Left cardiac atrium (tissue), 4 donors: Measurements from ENCODE around the gene LHB. TPM values are rescaled to one million over a fixed set of nuclear protein-coding genes. Genes with fewer than 3 reads are reported as not detected.

Source experiments
- ATAC-seq, 2 donors: fragments of 200-7000 bp; cut with Tn5 transposase; one replicate each; pipeline ENCODE4 v1.9.1; 2020; ENCODE audit warnings: mild to moderate bottlenecking in 2 of 2, moderate library complexity in 2 of 2
- DNase-seq: peaks from one replicate; pipeline ENCODE4 v3.0.0-alpha.2; 2020
- intact Hi-C, 2 donors: fragments of 100-400 bp; cut with DNase I; formaldehyde crosslinking; loops; one replicate each; pipeline versions ENCODE4 v1.14.1 to v1.15.1; 2022 to 2023
- microRNA-seq, 2 donors: library from miRNA; unstranded; fragments of <30 nt; microRNA quantifications; one replicate each; pipeline ENCODE4 v1.2.0, GENCODE V29; 2020
- total RNA-seq, 2 donors: library from RNA; stranded (reverse); fragmentation: NEBNext Ultra II Directional; extraction: Animal tissue kit (Norgen Biotek cat#: 25700); gene quantifications; one replicate each; pipeline ENCODE4 v1.2.1, GENCODE V29; 2021
- donor health status: DM: no; HTN: yes; CAD: no.
- donor health status: DM: no; HTN: yes; CAD: no; lungs with severe emphysema.
- donor health status: DM: yes; HTN: yes; CAD: no.
- donor health status: Dilated cardiomyopathy.

The LHB gene
- total RNA-seq, 2 donors from 2014 or later = 0.55 TPM; not detected in 1

GRCh38 chr19:48966541-48967345 lies 50.1 kb downstream of the LHB start:
- DNase-seq (no peak), ATAC-seq (no peak)
- intact Hi-C loops = loop anchor here (5.0 to 10.0 kb wide), 2 partner anchors 89 to 92 kb away; partner anchors contain the start of gene PPP1R15A (in 1 of the 2)

Small RNA genes lying within 50 kb of the gene (microRNA-seq; reads per million reads assigned to microRNA genes)
- 0 reads per million in 2 donors for gene MIR6798

Other genes with a start within 250 kb of the LHB start
- 10 to 100 TPM; 29.8 to 37.7 TPM for gene BCAT2, start 206.1 kb downstream of the LHB start, total RNA-seq
- 1 to 10 TPM; 2.8 to 5.4 TPM for gene HSD17B14, start 180.6 kb downstream of the LHB start, total RNA-seq
- gene PLEKHA4, start 148.5 kb downstream of the LHB start, total RNA-seq = 10 to 100 TPM; 29.6 to 67.1 TPM
- 10 to 100 TPM; 67.2 to 78.6 TPM for gene PPP1R15A, start 144.7 kb downstream of the LHB start, total RNA-seq
- gene TULP2, start 118.3 kb downstream of the LHB start, total RNA-seq = under 1 TPM in 1 of 2 donors, not detected in 1; 0.50 TPM
- 100 to 1,000 TPM; 279 to 342 TPM for gene NUCB1, start 116.8 kb downstream of the LHB start, total RNA-seq
- not detected for gene DHDH, start 83.4 kb downstream of the LHB start, total RNA-seq
- gene BAX, start 62.2 kb downstream of the LHB start, total RNA-seq = 10 to 100 TPM; 28.8 to 36.1 TPM
- gene FTL, start 51.8 kb downstream of the LHB start, total RNA-seq = 1,000 to 10,000 TPM; 1,813 to 2,086 TPM
- gene GYS1, start 23.8 kb downstream of the LHB start, total RNA-seq = 10 to 100 TPM; 66.4 to 95.7 TPM
- 10 to 100 TPM; 39.3 to 50.0 TPM for gene RUVBL2, start 23.2 kb downstream of the LHB start, total RNA-seq
- not detected for gene CGB3, start 7.2 kb upstream of the LHB start, total RNA-seq
- not detected for gene CGB2, start 14.8 kb upstream of the LHB start, total RNA-seq
- not detected for gene CGB1, start 19.8 kb upstream of the LHB start, total RNA-seq
- gene CGB5, start 26.8 kb upstream of the LHB start, total RNA-seq = not detected
- gene CGB8, start 32.0 kb upstream of the LHB start, total RNA-seq = not detected
- under 1 TPM in 1 of 2 donors, not detected in 1; 0.29 TPM for gene CGB7, start 40.7 kb upstream of the LHB start, total RNA-seq
- gene NTF4, start 47.7 kb upstream of the LHB start, total RNA-seq = 1 to 10 TPM in 1 of 2 donors, under 1 TPM in 1; 0.81 to 1.2 TPM
- gene KCNA7, start 55.6 kb upstream of the LHB start, total RNA-seq = 1 to 10 TPM; 2.4 to 3.0 TPM
- 100 to 1,000 TPM in 1 of 2 donors, 10 to 100 TPM in 1; 98.3 to 134 TPM for gene SNRNP70, start 68.4 kb upstream of the LHB start, total RNA-seq
- 10 to 100 TPM; 11.4 to 14.9 TPM for gene LIN7B, start 97.3 kb upstream of the LHB start, total RNA-seq
- 1 to 10 TPM in 1 of 2 donors, under 1 TPM in 1; 0.47 to 1.6 TPM for gene C19orf73, start 102.1 kb upstream of the LHB start, total RNA-seq
- 10 to 100 TPM in 1 of 2 donors, 1 to 10 TPM in 1; 6.7 to 11.5 TPM for gene PPFIA3, start 102.5 kb upstream of the LHB start, total RNA-seq
- gene HRC, start 138.3 kb upstream of the LHB start, total RNA-seq = 100 to 1,000 TPM; 480 to 499 TPM
- 10 to 100 TPM; 24.4 to 30.6 TPM for gene TRPM4, start 140.7 kb upstream of the LHB start, total RNA-seq